ENCODE data around the gene RPL31. TPM values are rescaled to one million over a fixed set of nuclear protein-coding genes. Genes with fewer than 3 reads are reported as not detected.

The RPL31 gene
- polyA plus RNA-seq, 1 of the 3 experiments (the other 2 are of a cell fraction): 4,488 TPM

GRCh38 chr2:100959225-100959880 is 42.7 kb upstream of the RPL31 start:
- H3K79me2 ChIP-seq (ENCODE audit: insufficient read depth): no peaks in the 10 kb centered on the region
- no peak overlapping the region for H2AFZ ChIP-seq (ENCODE audit: low read depth)
- no peaks in the 10 kb centered on the region for H3K9me2 ChIP-seq
- no peaks in the 10 kb centered on the region for H3F3A ChIP-seq (replicated peaks; ENCODE audit: insufficient read depth)
- H3K36me3 ChIP-seq (replicated peaks in 1 of 2; ENCODE audit: control insufficient read depth in 1 of 2, insufficient read depth in 2 of 2, low read length in 1 of 2): peaks cover 0 to 4% of the 10 kb centered on the region in 2 experiments
- no peak for DNase-seq
- no peaks in the 10 kb centered on the region for H3K27me3 ChIP-seq (ENCODE audit: insufficient read depth)
- H3K4me1 ChIP-seq (ENCODE audit: control insufficient read depth in 1 of 2, insufficient read depth in 2 of 2, low read depth in 1 of 2, low read length in 1 of 2): peaks cover 3 to 12% of the 10 kb centered on the region in 2 experiments; a peak in 2 of 4 replicates
- no peak overlapping the region for H3K4me2 ChIP-seq
- ChIA-PET CTCF (interaction anchor here (1.0 to 1.6 kb wide), 3 partner anchors 13 to 353 kb away, joined by 3 to 4 read pairs (median 3); no protein-coding TSS in a partner anchor), POLR2A (no interaction called here)
- no peak for TF ChIP-seq TAF1 (IDR thresholded peaks at IDR 0.05; ENCODE audit: borderline replicate concordance, low read depth, low read length)
- no peak for TF ChIP-seq RFX5 (IDR thresholded peaks at IDR 0.05; ENCODE audit: low read length)
- no peak for TF ChIP-seq CTCF (IDR thresholded peaks at IDR 0.05)
- TF ChIP-seq IRF3 (IDR thresholded peaks at IDR 0.05; ENCODE audit: low read depth, low read length): no peak
- TF ChIP-seq NFIC (IDR thresholded peaks at IDR 0.05; ENCODE audit: borderline replicate concordance): no peak
- TF ChIP-seq FOXM1 (IDR thresholded peaks at IDR 0.05; ENCODE audit: low read depth): no peak
- TF ChIP-seq RAD21 (IDR thresholded peaks at IDR 0.05; ENCODE audit: low read length): no peak
- no peak for TF ChIP-seq USF2 (IDR thresholded peaks at IDR 0.05; ENCODE audit: borderline replicate concordance, low read depth, low read length)
- TF ChIP-seq USF1 (IDR thresholded peaks at IDR 0.05; ENCODE audit: borderline replicate concordance, low read depth): no peak
- H3K9me3 ChIP-seq: no peaks in the 10 kb centered on the region
- H3K4me3 ChIP-seq (ENCODE audit: low read depth in 2 of 2, low read length in 1 of 2): no peak overlapping the region
- 64% methylated on average over 6 of the region's 6 CpGs for WGBS (ENCODE audit: low lambda C conversion rate)
- no peak overlapping the region for H3K27ac ChIP-seq (ENCODE audit: low read depth in 2 of 2, low read length in 1 of 2)
- no peak overlapping the region for H3K9ac ChIP-seq
- no peaks in the 10 kb centered on the region for H4K20me1 ChIP-seq (ENCODE audit: insufficient read depth)

GRCh38 chr2:100960688-100961087 is 41.4 kb upstream of the RPL31 start:
- ChIA-PET CTCF (interaction anchor here (1.0 to 1.6 kb wide), 3 partner anchors 14 to 24 kb away, joined by 3 to 4 read pairs (median 3); no protein-coding TSS in a partner anchor), POLR2A (no interaction called here)
- 60% methylated on average over 2 of the region's 4 CpGs for WGBS (ENCODE audit: low lambda C conversion rate)
- Histone ChIP-seq H3K4me1 (ENCODE audit: control insufficient read depth in 1 of 2, insufficient read depth in 2 of 2, low read depth in 1 of 2, low read length in 1 of 2) (peaks cover 3 to 12% of the 10 kb centered on the region in 2 experiments; a peak in 2 of 4 replicates), H3K4me2 (no peak overlapping the region), H3K9me2 (no peaks in the 10 kb centered on the region), H3K4me3 (ENCODE audit: low read depth in 2 of 2, low read length in 1 of 2) (no peak overlapping the region), H3K9me3 (no peaks in the 10 kb centered on the region), H3F3A (replicated peaks; ENCODE audit: insufficient read depth) (no peaks in the 10 kb centered on the region), H3K9ac (no peak overlapping the region), H4K20me1 (ENCODE audit: insufficient read depth) (no peaks in the 10 kb centered on the region), H3K36me3 (replicated peaks in 1 of 2; ENCODE audit: control insufficient read depth in 1 of 2, insufficient read depth in 2 of 2, low read length in 1 of 2) (peaks cover 0 to 13% of the 10 kb centered on the region in 2 experiments), H3K27me3 (ENCODE audit: insufficient read depth) (no peaks in the 10 kb centered on the region), H2AFZ (ENCODE audit: low read depth) (no peak overlapping the region), H3K27ac (ENCODE audit: low read depth in 2 of 2, low read length in 1 of 2) (no peak overlapping the region), H3K79me2 (ENCODE audit: insufficient read depth) (no peaks in the 10 kb centered on the region)
- DNase-seq: no peak
- TF ChIP-seq USF2 (IDR thresholded peaks at IDR 0.05; ENCODE audit: borderline replicate concordance, low read depth, low read length) (no peak), RFX5 (IDR thresholded peaks at IDR 0.05; ENCODE audit: low read length) (no peak), REST (IDR thresholded peaks at IDR 0.05; ENCODE audit: low read depth, low read length) (no peak), EP300 (IDR thresholded peaks at IDR 0.05; ENCODE audit: borderline replicate concordance in 1 of 2, low read depth in 1 of 2, low read length in 1 of 2) (no peak), FOSL2 (IDR thresholded peaks at IDR 0.05; ENCODE audit: borderline replicate concordance, low read depth) (no peak), YY1 (IDR thresholded peaks at IDR 0.05; ENCODE audit: low read depth) (no peak), FOXJ3 (CRISPR knock-in tag; IDR thresholded peaks at IDR 0.05) (no peak), SIN3A (IDR thresholded peaks at IDR 0.05; ENCODE audit: borderline replicate concordance, low read depth, low read length) (no peak), GABPA (IDR thresholded peaks at IDR 0.05; ENCODE audit: low read depth) (no peak)

Measured in SK-N-SH (cell line).